Smooth muscle cell (in vitro differentiated cells): ENCODE results near the gene CHPT1. TPM values are rescaled to one million over a fixed set of nuclear protein-coding genes. Genes with fewer than 3 reads are reported as not detected.
"Not testable (repeated sequence)": the region's sequence is repeated elsewhere in the genome, so short reads cannot be mapped to it uniquely, and the experiment has no call there.

ENCODE experiments used
- DNase-seq: peaks from one replicate; lab custom pipeline; 2025; ENCODE audit not compliant: unreplicated experiment; lab: John Stamatoyannopoulos, UW
- H2AFZ ChIP-seq: fragments of 200-600 bp; sonication (generic); 2 replicates; pipeline ENCODE4 v1.6.0; 2016; ENCODE audit warnings: antibody characterized with exemption, low read depth, mild to moderate bottlenecking
- H3F3A ChIP-seq: fragments of 200-600 bp; sonication (generic); 2 replicates; pipeline ENCODE4 v1.6.0; 2017; ENCODE audit warnings: antibody characterized with exemption, low read depth
- H3K27ac ChIP-seq: fragments of 200-600 bp; sonication (generic); 2 replicates; pipeline ENCODE4 v1.5.1; 2016; ENCODE audit warnings: low read depth, mild to moderate bottlenecking
- H3K27me3 ChIP-seq: fragments of 200-600 bp; sonication (generic); 2 replicates; pipeline ENCODE4 v1.6.1; 2016; ENCODE audit warnings: low read depth, mild to moderate bottlenecking
- H3K36me3 ChIP-seq: fragments of 200-600 bp; sonication (generic); 2 replicates; pipeline ENCODE4 v1.5.1; 2016; ENCODE audit warnings: low read depth
- H3K4me1 ChIP-seq: fragments of 200-600 bp; sonication (generic); 2 replicates; pipeline ENCODE4 v1.5.1; 2016; ENCODE audit warnings: low read depth
- H3K4me2 ChIP-seq: fragments of 200-600 bp; sonication (generic); 2 replicates; pipeline ENCODE4 v1.6.0; 2016; ENCODE audit warnings: mild to moderate bottlenecking
- H3K4me3 ChIP-seq: fragments of 200-600 bp; sonication (generic); 2 replicates; pipeline ENCODE4 v1.5.1; 2016; ENCODE audit warnings: mild to moderate bottlenecking
- H3K79me2 ChIP-seq: fragments of 200-600 bp; sonication (generic); 2 replicates; pipeline ENCODE4 v1.6.0; 2016; ENCODE audit warnings: low read depth, mild to moderate bottlenecking
- H3K9ac ChIP-seq: fragments of 200-600 bp; sonication (generic); 2 replicates; pipeline ENCODE4 v1.6.0; 2016; ENCODE audit warnings: low read depth
- H3K9me3 ChIP-seq: fragments of 200-600 bp; sonication (generic); replicated peaks from 2 replicates; pipeline ENCODE4 v1.5.1; 2016; ENCODE audit warnings: low read depth
- H4K20me1 ChIP-seq: fragments of 200-600 bp; sonication (generic); 2 replicates; pipeline ENCODE4 v1.6.0; 2016; ENCODE audit warnings: low read depth
- WGBS: methylation state at CpG from one replicate; pipeline ENCODE4 v1.1.7; 2016; ENCODE audit warnings: low lambda C conversion rate; 5-methylcytosine and 5-hydroxymethylcytosine counted together
- polyA plus RNA-seq: library from polyadenylated mRNA; unstranded; fragments of >200 nt; fragmentation: Nextera tagmentation; extraction: Ambion mirVana; gene quantifications from 2 replicates; pipeline ENCODE4 v1.2.1, GENCODE V29; 2016
- total RNA-seq: library from RNA; depleted of rRNA; stranded (reverse); fragments of >200 nt; gene quantifications from 2 replicates; pipeline ENCODE4 v1.2.3, GENCODE V29; 2014
- TF ChIP-seq, protein P1 (sequence below): fragments of 200-600 bp; sonication (generic); IDR thresholded peaks from 2 replicates; pipeline ENCODE4 v1.5.1; 2017; ENCODE audit warnings: borderline replicate concordance, mild to moderate bottlenecking, antibody characterized with exemption; ENCODE audit not compliant: insufficient read depth, poor library complexity, severe bottlenecking

Gene CHPT1
- total and polyA plus RNA-seq, 2 experiments from 2014 or later, result 21.7 to 40.5 TPM

DNA sequence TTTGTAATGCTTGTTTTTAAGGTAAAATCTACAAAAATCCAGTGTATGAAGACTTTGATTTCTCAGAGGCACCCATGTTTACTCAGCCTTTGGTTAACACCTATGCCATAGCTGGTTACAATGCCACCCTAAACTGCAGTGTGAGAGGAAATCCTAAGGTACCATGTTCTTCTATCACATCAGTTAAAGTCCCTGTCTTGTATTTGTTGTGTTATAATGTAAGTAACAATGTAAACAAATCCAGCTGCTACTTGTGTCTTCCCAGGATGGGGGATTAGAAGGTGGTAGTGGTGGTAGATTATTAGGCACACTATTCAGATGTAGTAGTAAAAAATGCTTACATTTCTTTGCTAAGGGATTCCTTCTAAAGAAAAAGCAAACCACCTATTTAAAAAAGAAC is 19.4 kb upstream of the CHPT1 start:
- H3K27me3 ChIP-seq, result peaks cover 6% of the 10 kb centered on the region
- H3F3A ChIP-seq, result no peaks in the 10 kb centered on the region
- TF ChIP-seq, protein P1, sequence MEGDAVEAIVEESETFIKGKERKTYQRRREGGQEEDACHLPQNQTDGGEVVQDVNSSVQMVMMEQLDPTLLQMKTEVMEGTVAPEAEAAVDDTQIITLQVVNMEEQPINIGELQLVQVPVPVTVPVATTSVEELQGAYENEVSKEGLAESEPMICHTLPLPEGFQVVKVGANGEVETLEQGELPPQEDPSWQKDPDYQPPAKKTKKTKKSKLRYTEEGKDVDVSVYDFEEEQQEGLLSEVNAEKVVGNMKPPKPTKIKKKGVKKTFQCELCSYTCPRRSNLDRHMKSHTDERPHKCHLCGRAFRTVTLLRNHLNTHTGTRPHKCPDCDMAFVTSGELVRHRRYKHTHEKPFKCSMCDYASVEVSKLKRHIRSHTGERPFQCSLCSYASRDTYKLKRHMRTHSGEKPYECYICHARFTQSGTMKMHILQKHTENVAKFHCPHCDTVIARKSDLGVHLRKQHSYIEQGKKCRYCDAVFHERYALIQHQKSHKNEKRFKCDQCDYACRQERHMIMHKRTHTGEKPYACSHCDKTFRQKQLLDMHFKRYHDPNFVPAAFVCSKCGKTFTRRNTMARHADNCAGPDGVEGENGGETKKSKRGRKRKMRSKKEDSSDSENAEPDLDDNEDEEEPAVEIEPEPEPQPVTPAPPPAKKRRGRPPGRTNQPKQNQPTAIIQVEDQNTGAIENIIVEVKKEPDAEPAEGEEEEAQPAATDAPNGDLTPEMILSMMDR, result no peak
- no peaks in the 10 kb centered on the region for H3K4me1 ChIP-seq
- no peak overlapping the region for H2AFZ ChIP-seq
- no peaks in the 10 kb centered on the region for H3K36me3 ChIP-seq
- no peaks in the 10 kb centered on the region for H3K79me2 ChIP-seq
- H4K20me1 ChIP-seq, result no peaks in the 10 kb centered on the region
- no peak overlapping the region for H3K9ac ChIP-seq
- H3K27ac ChIP-seq, result no peak overlapping the region
- DNase-seq, result no peak
- no peak overlapping the region for H3K4me3 ChIP-seq
- H3K9me3 ChIP-seq, result no peaks in the 10 kb centered on the region
- no peak overlapping the region for H3K4me2 ChIP-seq

DNA sequence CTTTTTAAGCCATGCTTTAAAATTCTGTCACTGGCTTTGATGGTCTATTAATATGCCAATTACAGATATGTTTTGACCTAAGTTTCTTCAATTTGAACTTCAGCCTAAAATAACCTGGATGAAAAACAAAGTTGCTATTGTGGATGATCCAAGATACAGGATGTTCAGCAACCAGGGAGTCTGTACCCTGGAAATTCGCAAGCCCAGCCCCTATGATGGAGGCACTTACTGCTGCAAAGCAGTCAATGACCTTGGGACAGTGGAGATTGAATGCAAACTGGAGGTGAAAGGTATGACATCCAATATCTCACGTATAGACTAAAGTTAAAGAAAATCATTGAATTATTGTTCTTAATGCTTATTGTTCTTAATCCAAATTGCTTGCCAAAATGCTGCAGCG is 17.2 kb upstream of the CHPT1 start:
- H3K9me3 ChIP-seq, result no peaks in the 10 kb centered on the region
- no peak overlapping the region for H3K9ac ChIP-seq
- 91% methylated on average over 3 of the region's 3 CpGs for WGBS
- no peak for DNase-seq
- H3K36me3 ChIP-seq, result no peaks in the 10 kb centered on the region
- no peaks in the 10 kb centered on the region for H4K20me1 ChIP-seq
- peaks cover 6% of the 10 kb centered on the region for H3K27me3 ChIP-seq
- no peak overlapping the region for H3K4me3 ChIP-seq
- H3K4me1 ChIP-seq, result no peaks in the 10 kb centered on the region
- TF ChIP-seq, protein P1, result no peak
- H3K4me2 ChIP-seq, result no peak overlapping the region
- H3K79me2 ChIP-seq, result no peaks in the 10 kb centered on the region
- H3K27ac ChIP-seq, result no peak overlapping the region
- H3F3A ChIP-seq, result no peaks in the 10 kb centered on the region
- H2AFZ ChIP-seq, result no peak overlapping the region

DNA sequence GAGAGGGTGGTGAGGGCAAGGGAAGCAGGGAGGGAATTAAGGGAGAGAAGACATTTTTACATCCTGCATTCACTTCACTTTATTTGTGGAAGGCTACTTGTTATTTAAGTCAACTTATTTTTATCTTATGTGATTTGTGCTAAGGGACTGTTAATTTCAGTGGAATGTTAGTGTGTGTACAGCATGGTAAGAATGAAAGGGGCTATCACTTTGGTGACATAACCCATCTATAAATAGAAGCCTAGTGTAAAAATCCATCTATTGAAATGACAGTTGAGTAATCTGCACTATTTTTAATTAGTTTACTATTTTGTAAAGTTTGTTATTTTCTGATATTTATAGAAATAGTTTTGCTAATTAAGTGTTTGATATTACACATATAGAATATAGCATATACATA is 16.8 kb upstream of the CHPT1 start:
- Histone ChIP-seq H3K4me1 (no peaks in the 10 kb centered on the region), H3F3A (no peaks in the 10 kb centered on the region), H4K20me1 (no peaks in the 10 kb centered on the region), H3K36me3 (no peaks in the 10 kb centered on the region), H3K4me2 (no peak overlapping the region), H3K9me3 (no peaks in the 10 kb centered on the region), H3K27ac (no peak overlapping the region), H2AFZ (no peak overlapping the region), H3K27me3 (peaks cover 6% of the 10 kb centered on the region), H3K4me3 (no peak overlapping the region), H3K79me2 (no peaks in the 10 kb centered on the region), H3K9ac (no peak overlapping the region)
- TF ChIP-seq, protein P1, result no peak
- DNase-seq, result no peak

GRCh38 chr12:101681627-101682026 is 15.8 kb upstream of the CHPT1 start:
- H3K4me1 ChIP-seq, H3K4me3 ChIP-seq, H4K20me1 ChIP-seq, H3K9me3 ChIP-seq, H3K27ac ChIP-seq, H3K36me3 ChIP-seq, H3K9ac ChIP-seq, H3K27me3 ChIP-seq, H2AFZ ChIP-seq, H3K79me2 ChIP-seq, DNase-seq, H3K4me2 ChIP-seq, H3F3A ChIP-seq: not testable (repeated sequence)
- WGBS, result 80% methylated on average over 5 of the region's 6 CpGs
